Gastrocnemius medialis (tissue), 4 donors: ENCODE results near the gene LNPEP.

Experiments used
- POLR2A ChIP-seq, 2 donors: fragments of 450-650 bp; IDR thresholded peaks; one replicate each; pipeline ENCODE4 v1.6.1; 2017; ENCODE audit warnings: antibody characterized with exemption in 2 of 2, mild to moderate bottlenecking in 2 of 2, moderate library complexity in 2 of 2
- TF ChIP-seq, protein P1 (sequence below), 5 experiments: fragments of 450-650 bp in 3 of 5; fragments of 200-600 bp in 2 of 5; sonication (generic) in 2 of 5; IDR thresholded peaks in 4 of 5; conservative IDR thresholded peaks in 1 of 5; 1 replicate in 4 of 5; 2 replicates in 1 of 5; pipeline ENCODE4 v1.5.1; 2016 to 2019; ENCODE audit warnings: antibody characterized with exemption in 5 of 5, mild to moderate bottlenecking in 3 of 5, moderate library complexity in 3 of 5

DNA sequence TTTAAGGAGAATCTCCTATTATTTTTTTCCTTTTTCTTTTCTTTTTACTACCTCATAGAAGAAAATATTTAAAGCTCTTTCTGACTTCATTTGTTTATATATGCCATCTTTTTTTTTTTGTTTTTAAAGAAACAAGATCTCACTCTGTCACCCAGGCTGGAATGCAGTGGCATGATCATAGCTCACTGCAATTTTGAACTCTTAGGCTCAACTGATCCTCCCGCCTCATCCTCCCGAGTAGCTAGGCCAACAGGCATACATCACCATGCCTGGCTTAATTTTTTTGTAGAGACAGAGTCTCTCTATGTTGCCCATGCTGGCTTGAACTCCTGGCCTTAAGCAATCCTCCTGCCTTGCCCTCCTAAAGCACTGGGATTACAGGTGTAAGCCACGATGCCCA lies 59.5 kb downstream of the LNPEP start:
- TF ChIP-seq, protein P1, sequence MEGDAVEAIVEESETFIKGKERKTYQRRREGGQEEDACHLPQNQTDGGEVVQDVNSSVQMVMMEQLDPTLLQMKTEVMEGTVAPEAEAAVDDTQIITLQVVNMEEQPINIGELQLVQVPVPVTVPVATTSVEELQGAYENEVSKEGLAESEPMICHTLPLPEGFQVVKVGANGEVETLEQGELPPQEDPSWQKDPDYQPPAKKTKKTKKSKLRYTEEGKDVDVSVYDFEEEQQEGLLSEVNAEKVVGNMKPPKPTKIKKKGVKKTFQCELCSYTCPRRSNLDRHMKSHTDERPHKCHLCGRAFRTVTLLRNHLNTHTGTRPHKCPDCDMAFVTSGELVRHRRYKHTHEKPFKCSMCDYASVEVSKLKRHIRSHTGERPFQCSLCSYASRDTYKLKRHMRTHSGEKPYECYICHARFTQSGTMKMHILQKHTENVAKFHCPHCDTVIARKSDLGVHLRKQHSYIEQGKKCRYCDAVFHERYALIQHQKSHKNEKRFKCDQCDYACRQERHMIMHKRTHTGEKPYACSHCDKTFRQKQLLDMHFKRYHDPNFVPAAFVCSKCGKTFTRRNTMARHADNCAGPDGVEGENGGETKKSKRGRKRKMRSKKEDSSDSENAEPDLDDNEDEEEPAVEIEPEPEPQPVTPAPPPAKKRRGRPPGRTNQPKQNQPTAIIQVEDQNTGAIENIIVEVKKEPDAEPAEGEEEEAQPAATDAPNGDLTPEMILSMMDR (IDR thresholded peaks at IDR 0.05 in 4 of 5, conservative IDR thresholded peaks at IDR 0.05 in 1 of 5), result no peak
- TF ChIP-seq POLR2A (IDR thresholded peaks at IDR 0.05), result no peak
